ENCODE measurements around the gene SFXN3. TPM values are rescaled to one million over a fixed set of nuclear protein-coding genes. Genes with fewer than 3 reads are reported as not detected.
A peak's percentile ranks its signal among the peaks of the same experiment; 100 is the strongest.

The SFXN3 gene
- polyA plus RNA-seq, 4 donors = 35.0 to 222 (median 87.5) TPM

- FAIRE-seq (no peak), DNase-seq (peak in 1 of 2 donors; percentile 41)
- no peaks in the 10 kb centered on the region for H3K27me3 ChIP-seq (ENCODE audit: control insufficient read depth in 3 of 3, insufficient read depth in 3 of 3, low read length in 3 of 3)
- H3K36me3 ChIP-seq (ENCODE audit: control insufficient read depth in 3 of 3, insufficient read depth in 2 of 3, low read depth in 1 of 3, low read length in 3 of 3) = peaks cover 0 to 48% (median 5%) of the 10 kb centered on the region in 3 donors
- H3K27ac ChIP-seq (ENCODE audit: low read depth in 1 of 3, low read length in 2 of 3) = no peak overlapping the region
- WGBS, 3 donors = 50 to 71% (median 60%) methylated on average over 6 of the region's 6 CpGs
- no peak overlapping the region for H3K4me3 ChIP-seq (ENCODE audit: low read depth in 1 of 3, low read length in 3 of 3)
- H3K4me1 ChIP-seq (ENCODE audit: control insufficient read depth in 3 of 3, insufficient read depth in 2 of 3, low read depth in 1 of 3, low read length in 2 of 3) = peaks cover 0 to 43% (median 0%) of the 10 kb centered on the region in 3 donors
- no peaks in the 10 kb centered on the region for H3K9me3 ChIP-seq (ENCODE audit: control insufficient read depth in 2 of 2, insufficient read depth in 1 of 2, low read depth in 1 of 2, low read length in 1 of 2)
These were observed 22.1 kb upstream of the SFXN3 start for GRCh38 chr10:101008823-101009423.

DNA sequence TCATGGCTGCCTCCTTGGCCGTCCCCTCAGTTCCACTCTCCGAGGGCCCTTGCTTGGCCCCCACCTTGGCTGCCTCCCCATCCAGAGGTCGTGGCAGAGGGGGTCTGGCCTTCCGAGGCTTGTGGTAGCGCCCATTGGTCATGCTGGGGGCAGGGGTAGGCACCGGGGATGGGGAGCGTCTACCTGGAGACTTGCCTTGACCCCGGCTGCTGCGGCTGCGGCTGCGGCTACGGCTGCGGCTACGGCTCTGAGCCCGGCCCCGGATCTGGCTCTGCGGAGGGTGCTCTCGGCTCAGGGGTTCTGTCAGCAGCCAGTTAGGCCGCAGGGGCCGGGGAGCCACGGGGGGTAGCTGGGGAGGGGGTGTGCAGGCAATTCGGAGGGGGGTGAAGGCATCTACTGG lies 20.7 kb upstream of the SFXN3 start:
- peaks cover 0 to 52% (median 0%) of the 10 kb centered on the region in 3 donors for H3K4me1 ChIP-seq (ENCODE audit: control insufficient read depth in 3 of 3, insufficient read depth in 2 of 3, low read depth in 1 of 3, low read length in 2 of 3)
- H3K27ac ChIP-seq (ENCODE audit: low read depth in 1 of 3, low read length in 2 of 3) = no peak overlapping the region
- no peaks in the 10 kb centered on the region for H3K9me3 ChIP-seq (ENCODE audit: control insufficient read depth in 2 of 2, insufficient read depth in 1 of 2, low read depth in 1 of 2, low read length in 1 of 2)
- no peaks in the 10 kb centered on the region for H3K27me3 ChIP-seq (ENCODE audit: control insufficient read depth in 3 of 3, insufficient read depth in 3 of 3, low read length in 3 of 3)
- H3K36me3 ChIP-seq (ENCODE audit: control insufficient read depth in 3 of 3, insufficient read depth in 2 of 3, low read depth in 1 of 3, low read length in 3 of 3) = peaks cover 0 to 44% (median 2%) of the 10 kb centered on the region in 3 donors
- FAIRE-seq (no peak), DNase-seq (no peak)
- H3K4me3 ChIP-seq (ENCODE audit: low read depth in 1 of 3, low read length in 3 of 3) = no peak overlapping the region
- WGBS, 3 donors = 92 to 96% (median 95%) methylated on average over 22 of the region's 22 CpGs

GRCh38 chr10:101011517-101012423 lies 19.3 kb upstream of the SFXN3 start:
- 48 to 66% (median 60%) methylated on average over 19 to 22 of the region's 22 CpGs for WGBS, 3 donors
- H3K36me3 ChIP-seq (ENCODE audit: control insufficient read depth in 3 of 3, insufficient read depth in 2 of 3, low read depth in 1 of 3, low read length in 3 of 3) = peaks cover 0 to 44% (median 2%) of the 10 kb centered on the region in 3 donors
- H3K27me3 ChIP-seq (ENCODE audit: control insufficient read depth in 3 of 3, insufficient read depth in 3 of 3, low read length in 3 of 3) = peaks cover 0 to 2% (median 0%) of the 10 kb centered on the region in 3 donors
- FAIRE-seq = no peak
- no peaks in the 10 kb centered on the region for H3K9me3 ChIP-seq (ENCODE audit: control insufficient read depth in 2 of 2, insufficient read depth in 1 of 2, low read depth in 1 of 2, low read length in 1 of 2)
- H3K4me1 ChIP-seq (ENCODE audit: control insufficient read depth in 3 of 3, insufficient read depth in 2 of 3, low read depth in 1 of 3, low read length in 2 of 3) = peaks cover 0 to 43% (median 0%) of the 10 kb centered on the region in 3 donors
- H3K4me3 ChIP-seq (ENCODE audit: low read depth in 1 of 3, low read length in 3 of 3) = no peak overlapping the region
- H3K27ac ChIP-seq (ENCODE audit: low read depth in 1 of 3, low read length in 2 of 3) = peak overlapping the region in 1 of 3 donors; percentile 13
- DNase-seq = peak in 1 of 2 donors; percentile 35

DNA sequence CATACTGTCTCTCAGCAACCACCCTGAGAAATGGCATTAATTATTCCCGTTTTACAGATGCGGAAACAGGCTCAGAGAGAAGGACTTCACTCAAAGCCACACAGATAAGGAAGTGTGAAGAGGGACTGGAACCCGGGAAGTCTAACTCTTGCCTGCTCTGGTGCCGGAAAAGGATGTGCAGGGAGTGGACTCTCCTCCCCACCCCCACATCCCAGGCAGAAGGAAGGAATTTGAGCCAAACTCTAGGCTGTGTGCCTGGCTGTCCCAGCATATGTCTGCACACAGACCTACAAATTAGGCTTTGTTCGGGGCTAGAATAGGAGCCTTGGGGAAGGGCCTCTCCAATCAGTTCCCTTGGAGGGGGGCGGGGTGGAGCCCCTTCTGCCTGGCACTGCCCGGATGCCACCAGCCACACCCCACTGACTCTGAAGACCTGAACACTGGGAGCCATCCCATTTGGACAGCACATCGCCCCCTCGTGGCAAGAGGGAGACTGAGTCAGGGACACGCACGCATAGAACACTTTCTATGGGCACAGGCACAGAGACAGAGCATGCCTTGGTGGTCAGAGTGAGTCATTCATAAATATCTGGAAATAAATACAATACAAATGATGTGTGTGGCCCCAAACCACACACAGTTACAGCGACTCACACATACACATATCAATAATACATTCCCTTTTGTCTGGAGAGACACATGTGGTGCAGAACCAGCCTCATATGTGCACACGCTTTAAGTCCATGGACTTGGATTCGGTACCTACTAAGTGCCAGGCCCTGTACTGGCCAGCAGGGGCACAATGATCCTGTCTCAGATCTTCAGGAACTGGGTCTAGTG lies 18.3 kb upstream of the SFXN3 start:
- WGBS, 3 donors = 14 to 17% (median 16%) methylated on average over 14 of the region's 14 CpGs
- peaks cover 0 to 44% (median 0%) of the 10 kb centered on the region in 3 donors for H3K36me3 ChIP-seq (ENCODE audit: control insufficient read depth in 3 of 3, insufficient read depth in 2 of 3, low read depth in 1 of 3, low read length in 3 of 3)
- no peak overlapping the region for H3K27ac ChIP-seq (ENCODE audit: low read depth in 1 of 3, low read length in 2 of 3)
- no peak for FAIRE-seq
- no peaks in the 10 kb centered on the region for H3K9me3 ChIP-seq (ENCODE audit: control insufficient read depth in 2 of 2, insufficient read depth in 1 of 2, low read depth in 1 of 2, low read length in 1 of 2)
- peak; percentile 88 for DNase-seq
- peaks cover 0 to 36% (median 0%) of the 10 kb centered on the region in 3 donors for H3K4me1 ChIP-seq (ENCODE audit: control insufficient read depth in 3 of 3, insufficient read depth in 2 of 3, low read depth in 1 of 3, low read length in 2 of 3)
- no peak overlapping the region for H3K4me3 ChIP-seq (ENCODE audit: low read depth in 1 of 3, low read length in 3 of 3)
- H3K27me3 ChIP-seq (ENCODE audit: control insufficient read depth in 3 of 3, insufficient read depth in 3 of 3, low read length in 3 of 3) = peaks cover 0 to 4% (median 0%) of the 10 kb centered on the region in 3 donors

- no peak overlapping the region for H3K4me3 ChIP-seq (ENCODE audit: low read depth in 1 of 3, low read length in 3 of 3)
- 38 to 55% (median 39%) methylated on average over 9 of the region's 9 CpGs for WGBS, 3 donors
- H3K27ac ChIP-seq (ENCODE audit: low read depth in 1 of 3, low read length in 2 of 3) = no peak overlapping the region
- FAIRE-seq = no peak
- DNase-seq = no peak
- peaks cover 0 to 39% (median 0%) of the 10 kb centered on the region in 3 donors for H3K4me1 ChIP-seq (ENCODE audit: control insufficient read depth in 3 of 3, insufficient read depth in 2 of 3, low read depth in 1 of 3, low read length in 2 of 3)
- peaks cover 0 to 44% (median 0%) of the 10 kb centered on the region in 3 donors for H3K36me3 ChIP-seq (ENCODE audit: control insufficient read depth in 3 of 3, insufficient read depth in 2 of 3, low read depth in 1 of 3, low read length in 3 of 3)
- no peaks in the 10 kb centered on the region for H3K9me3 ChIP-seq (ENCODE audit: control insufficient read depth in 2 of 2, insufficient read depth in 1 of 2, low read depth in 1 of 2, low read length in 1 of 2)
- H3K27me3 ChIP-seq (ENCODE audit: control insufficient read depth in 3 of 3, insufficient read depth in 3 of 3, low read length in 3 of 3) = peaks cover 0 to 4% (median 0%) of the 10 kb centered on the region in 3 donors
These were observed 17.6 kb upstream of the SFXN3 start for GRCh38 chr10:101013365-101013825.

DNA sequence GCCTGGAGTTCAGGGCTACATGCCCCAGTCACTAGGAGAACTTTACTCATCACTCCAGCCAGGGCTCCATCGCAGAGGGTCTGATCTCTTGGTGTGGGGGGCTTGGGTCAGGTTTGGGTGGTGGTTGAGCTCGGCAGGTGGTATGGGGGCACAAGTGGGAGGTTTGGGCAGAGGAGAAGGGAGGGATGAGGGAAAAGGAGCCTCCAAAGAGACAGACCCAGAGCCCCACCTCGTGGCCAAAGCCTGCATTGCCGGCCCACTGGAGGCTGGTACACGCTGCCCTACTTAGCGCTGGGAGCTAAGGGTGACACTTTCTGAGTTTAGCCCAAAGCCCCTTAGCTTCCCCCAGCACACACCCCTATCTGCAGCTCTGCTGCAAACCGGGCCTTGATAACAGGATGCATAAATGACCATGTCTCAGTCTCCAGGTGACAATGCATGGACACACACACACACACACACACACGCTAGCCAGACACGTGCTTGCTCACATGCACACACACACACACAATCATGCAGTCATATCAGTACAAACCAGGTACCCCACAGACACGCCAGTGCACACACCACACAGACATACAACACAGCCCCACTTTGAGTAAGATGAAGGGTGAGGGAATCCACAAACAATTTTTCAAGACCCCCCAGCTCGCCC lies 16.7 kb upstream of the SFXN3 start:
- DNase-seq (peak; percentile 68 to 81), FAIRE-seq (no peak)
- no peaks in the 10 kb centered on the region for H3K9me3 ChIP-seq (ENCODE audit: control insufficient read depth in 2 of 2, insufficient read depth in 1 of 2, low read depth in 1 of 2, low read length in 1 of 2)
- H3K36me3 ChIP-seq (ENCODE audit: control insufficient read depth in 3 of 3, insufficient read depth in 2 of 3, low read depth in 1 of 3, low read length in 3 of 3) = peaks cover 0 to 44% (median 0%) of the 10 kb centered on the region in 3 donors
- peaks cover 0 to 4% (median 0%) of the 10 kb centered on the region in 3 donors for H3K27me3 ChIP-seq (ENCODE audit: control insufficient read depth in 3 of 3, insufficient read depth in 3 of 3, low read length in 3 of 3)
- H3K4me3 ChIP-seq (ENCODE audit: low read depth in 1 of 3, low read length in 3 of 3) = no peak overlapping the region
- no peak overlapping the region for H3K27ac ChIP-seq (ENCODE audit: low read depth in 1 of 3, low read length in 2 of 3)
- peaks cover 0 to 38% (median 0%) of the 10 kb centered on the region in 3 donors for H3K4me1 ChIP-seq (ENCODE audit: control insufficient read depth in 3 of 3, insufficient read depth in 2 of 3, low read depth in 1 of 3, low read length in 2 of 3)
- 13 to 20% (median 15%) methylated on average over 11 of the region's 11 CpGs for WGBS, 3 donors

DNA sequence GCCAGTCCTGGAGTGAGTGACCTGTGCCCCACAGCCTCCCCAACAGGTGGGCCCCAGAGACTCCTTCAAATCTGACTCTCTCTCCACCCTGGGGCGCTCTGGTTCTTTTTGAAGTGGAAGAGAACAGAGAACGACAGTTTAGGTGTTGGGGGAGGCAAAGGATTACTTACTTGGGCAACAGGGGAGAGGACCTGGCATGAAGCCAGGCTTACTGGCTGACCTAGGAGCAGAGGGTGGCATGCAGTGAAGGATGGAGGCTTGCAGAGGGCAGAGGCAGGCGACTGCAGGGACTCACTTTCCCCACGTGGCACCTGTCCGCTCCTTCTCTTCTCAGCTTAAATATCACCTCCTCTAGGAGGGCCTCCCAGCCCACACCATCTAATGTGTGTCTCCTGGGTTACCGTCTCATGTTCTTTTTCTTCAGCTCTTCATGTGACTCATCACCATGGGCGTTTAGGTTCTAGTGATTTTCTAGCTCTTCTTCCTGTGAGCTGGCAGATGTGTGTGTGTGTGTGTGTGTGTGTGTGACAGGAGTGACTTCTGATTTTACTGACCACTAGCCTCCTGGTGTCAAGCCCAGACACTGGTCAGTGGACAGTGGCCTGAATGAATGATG lies 16.0 kb upstream of the SFXN3 start:
- H3K36me3 ChIP-seq (ENCODE audit: control insufficient read depth in 3 of 3, insufficient read depth in 2 of 3, low read depth in 1 of 3, low read length in 3 of 3) = peaks cover 0 to 44% (median 0%) of the 10 kb centered on the region in 3 donors
- no peaks in the 10 kb centered on the region for H3K9me3 ChIP-seq (ENCODE audit: control insufficient read depth in 2 of 2, insufficient read depth in 1 of 2, low read depth in 1 of 2, low read length in 1 of 2)
- H3K4me3 ChIP-seq (ENCODE audit: low read depth in 1 of 3, low read length in 3 of 3) = no peak overlapping the region
- FAIRE-seq (no peak), DNase-seq (no peak)
- no peak overlapping the region for H3K27ac ChIP-seq (ENCODE audit: low read depth in 1 of 3, low read length in 2 of 3)
- 37 to 51% (median 41%) methylated on average over 6 to 7 of the region's 7 CpGs for WGBS, 3 donors
- peaks cover 0 to 4% (median 0%) of the 10 kb centered on the region in 3 donors for H3K27me3 ChIP-seq (ENCODE audit: control insufficient read depth in 3 of 3, insufficient read depth in 3 of 3, low read length in 3 of 3)
- peaks cover 0 to 37% (median 0%) of the 10 kb centered on the region in 3 donors for H3K4me1 ChIP-seq (ENCODE audit: control insufficient read depth in 3 of 3, insufficient read depth in 2 of 3, low read depth in 1 of 3, low read length in 2 of 3)

Measured in small intestine (tissue), 7 donors.